Measurements from ENCODE around the gene CSF2.
"Not testable (repeated sequence)": the region's sequence is repeated elsewhere in the genome, so short reads cannot be mapped to it uniquely, and the experiment has no call there.

CSF2 gene

GRCh38 chr5:132115375-132115774 is 41.8 kb downstream of the CSF2 start:
- no peak overlapping the region for H3K4me3 ChIP-seq (ENCODE audit: insufficient read depth, low read depth, low read length, poor library complexity, severe bottlenecking)
- H3K9me3 ChIP-seq (ENCODE audit: control insufficient read depth, low read length) = no peaks in the 10 kb centered on the region
- peaks cover 30% of the 10 kb centered on the region for H3K4me1 ChIP-seq (ENCODE audit: control insufficient read depth, insufficient read depth, low read length, poor library complexity, severe bottlenecking)
- no peak overlapping the region for H3K27ac ChIP-seq (ENCODE audit: insufficient read depth, low read length, poor library complexity, severe bottlenecking)
- H3K36me3 ChIP-seq (ENCODE audit: control insufficient read depth, insufficient read depth, low read length) = no peaks in the 10 kb centered on the region
- no peaks in the 10 kb centered on the region for H3K27me3 ChIP-seq (replicated peaks; ENCODE audit: control insufficient read depth, insufficient read depth, low read length, poor library complexity, severe bottlenecking)
- no peak for DNase-seq

GRCh38 chr5:132116072-132116471 is 42.5 kb downstream of the CSF2 start:
- no peak overlapping the region for H3K27ac ChIP-seq (ENCODE audit: insufficient read depth, low read length, poor library complexity, severe bottlenecking)
- H3K4me1 ChIP-seq (ENCODE audit: control insufficient read depth, insufficient read depth, low read length, poor library complexity, severe bottlenecking) = peaks cover 23% of the 10 kb centered on the region
- H3K27me3 ChIP-seq (replicated peaks; ENCODE audit: control insufficient read depth, insufficient read depth, low read length, poor library complexity, severe bottlenecking) = no peaks in the 10 kb centered on the region
- no peak overlapping the region for H3K4me3 ChIP-seq (ENCODE audit: insufficient read depth, low read depth, low read length, poor library complexity, severe bottlenecking)
- no peak for DNase-seq
- H3K36me3 ChIP-seq (ENCODE audit: control insufficient read depth, insufficient read depth, low read length) = no peaks in the 10 kb centered on the region
- no peaks in the 10 kb centered on the region for H3K9me3 ChIP-seq (ENCODE audit: control insufficient read depth, low read length)

GRCh38 chr5:132116909-132117489 is 43.4 kb downstream of the CSF2 start:
- not testable (repeated sequence) for H3K27ac ChIP-seq (ENCODE audit: insufficient read depth, low read length, poor library complexity, severe bottlenecking); H3K27me3 ChIP-seq (replicated peaks; ENCODE audit: control insufficient read depth, insufficient read depth, low read length, poor library complexity, severe bottlenecking); H3K4me3 ChIP-seq (ENCODE audit: insufficient read depth, low read depth, low read length, poor library complexity, severe bottlenecking); H3K9me3 ChIP-seq (ENCODE audit: control insufficient read depth, low read length); DNase-seq; H3K36me3 ChIP-seq (ENCODE audit: control insufficient read depth, insufficient read depth, low read length)
- peaks cover 16% of the 10 kb centered on the region for H3K4me1 ChIP-seq (ENCODE audit: control insufficient read depth, insufficient read depth, low read length, poor library complexity, severe bottlenecking)

DNA sequence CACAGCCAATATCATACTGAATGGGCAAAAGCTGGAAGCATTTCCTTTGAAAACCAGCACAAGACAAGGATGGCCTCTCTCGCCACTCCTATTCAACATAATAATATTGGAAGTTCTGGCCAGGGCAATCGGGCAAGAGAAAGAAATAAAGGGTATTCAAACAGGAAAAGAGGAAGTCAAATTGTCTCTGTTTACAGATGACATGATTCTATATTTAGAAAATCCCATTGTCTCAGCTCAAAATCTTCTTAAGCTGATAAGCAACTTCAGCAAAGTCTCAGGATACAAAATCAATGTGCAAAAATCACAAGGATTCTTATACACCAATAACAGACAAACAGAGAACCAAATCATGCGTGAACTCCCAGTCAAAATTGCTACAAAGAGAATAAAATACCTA is 47.1 kb downstream of the CSF2 start:
- not testable (repeated sequence) for H3K9me3 ChIP-seq (ENCODE audit: control insufficient read depth, low read length); H3K4me3 ChIP-seq (ENCODE audit: insufficient read depth, low read depth, low read length, poor library complexity, severe bottlenecking); H3K27me3 ChIP-seq (replicated peaks; ENCODE audit: control insufficient read depth, insufficient read depth, low read length, poor library complexity, severe bottlenecking); H3K27ac ChIP-seq (ENCODE audit: insufficient read depth, low read length, poor library complexity, severe bottlenecking); H3K4me1 ChIP-seq (ENCODE audit: control insufficient read depth, insufficient read depth, low read length, poor library complexity, severe bottlenecking); H3K36me3 ChIP-seq (ENCODE audit: control insufficient read depth, insufficient read depth, low read length); DNase-seq

DNA sequence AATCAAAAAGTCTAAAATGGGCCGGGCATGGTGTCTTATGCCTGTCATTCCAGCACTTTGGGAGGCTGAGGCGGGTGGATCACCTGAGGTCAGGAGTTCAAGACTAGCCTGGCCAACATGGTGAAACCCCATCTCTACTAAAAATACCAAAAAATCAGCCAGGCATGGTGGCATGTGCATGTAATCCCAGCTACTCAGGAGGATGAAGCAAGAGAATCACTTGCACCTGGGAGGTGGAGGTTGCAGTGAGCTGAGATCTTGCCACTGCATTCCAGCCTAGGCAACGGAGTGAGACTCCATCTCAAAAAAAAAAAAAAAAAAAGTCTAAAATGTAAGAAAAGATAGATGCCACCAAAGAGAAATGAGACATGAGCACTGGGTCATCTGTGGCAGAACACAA is 49.4 kb downstream of the CSF2 start:
- not testable (repeated sequence) for H3K4me3 ChIP-seq (ENCODE audit: insufficient read depth, low read depth, low read length, poor library complexity, severe bottlenecking); H3K27me3 ChIP-seq (replicated peaks; ENCODE audit: control insufficient read depth, insufficient read depth, low read length, poor library complexity, severe bottlenecking); H3K27ac ChIP-seq (ENCODE audit: insufficient read depth, low read length, poor library complexity, severe bottlenecking); H3K36me3 ChIP-seq (ENCODE audit: control insufficient read depth, insufficient read depth, low read length); H3K9me3 ChIP-seq (ENCODE audit: control insufficient read depth, low read length); H3K4me1 ChIP-seq (ENCODE audit: control insufficient read depth, insufficient read depth, low read length, poor library complexity, severe bottlenecking); DNase-seq

DNA sequence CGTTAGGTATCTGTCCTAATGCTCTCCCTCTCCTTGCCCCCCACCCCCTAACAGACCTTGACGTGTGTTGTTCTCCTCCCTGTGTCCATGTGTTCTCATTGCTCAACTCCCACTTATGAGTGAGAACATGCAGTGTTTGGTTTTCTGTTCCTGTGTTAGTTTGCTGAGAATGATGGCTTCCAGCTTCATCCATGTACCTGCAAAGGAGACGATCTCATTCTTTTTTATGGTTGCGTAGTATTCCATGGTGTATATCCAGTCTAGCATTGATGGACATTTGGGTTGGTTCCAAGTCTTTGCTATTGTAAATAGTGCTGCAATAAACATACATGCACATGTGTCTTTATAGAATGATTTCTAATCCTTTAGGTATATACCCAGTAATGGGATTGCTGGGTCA is 50.0 kb downstream of the CSF2 start:
- H3K9me3 ChIP-seq (ENCODE audit: control insufficient read depth, low read length); DNase-seq; H3K36me3 ChIP-seq (ENCODE audit: control insufficient read depth, insufficient read depth, low read length); H3K4me3 ChIP-seq (ENCODE audit: insufficient read depth, low read depth, low read length, poor library complexity, severe bottlenecking); H3K27ac ChIP-seq (ENCODE audit: insufficient read depth, low read length, poor library complexity, severe bottlenecking); H3K4me1 ChIP-seq (ENCODE audit: control insufficient read depth, insufficient read depth, low read length, poor library complexity, severe bottlenecking); H3K27me3 ChIP-seq (replicated peaks; ENCODE audit: control insufficient read depth, insufficient read depth, low read length, poor library complexity, severe bottlenecking): not testable (repeated sequence)

Data from effector memory CD4-positive, alpha-beta T cell (primary cell).